Measurements from ENCODE around the gene SLC8A2. TPM values are rescaled to one million over a fixed set of nuclear protein-coding genes. Genes with fewer than 3 reads are reported as not detected.

The SLC8A2 gene
- total and polyA plus RNA-seq, 2 donors (not counting 1 experiment from before 2014, with no cell fraction given) = 0.07 TPM; not detected in 1

GRCh38 chr19:47490031-47490430 lies 18.3 kb upstream of the SLC8A2 start:
- peaks cover 25 to 29% of the 10 kb centered on the region in 2 donors for H3K4me1 ChIP-seq (ENCODE audit: control insufficient read depth in 2 of 2, insufficient read depth in 2 of 2, low read length in 2 of 2)
- intact Hi-C loops (cut with micrococcal nuclease) = no loop called here
- ChIA-PET POLR2A (no interaction called here), CTCF (no interaction called here)
- H2AFZ ChIP-seq (ENCODE audit: insufficient read depth, low read depth, low read length, poor library complexity, severe bottlenecking) = no peak overlapping the region
- no peaks in the 10 kb centered on the region for H4K20me1 ChIP-seq (ENCODE audit: control insufficient read depth, insufficient read depth, low read length, poor library complexity, severe bottlenecking)
- no peak overlapping the region for H3K9ac ChIP-seq (ENCODE audit: low read length)
- peaks cover 3% of the 10 kb centered on the region for H3K79me2 ChIP-seq (ENCODE audit: control insufficient read depth, insufficient read depth, low read length)
- Mint-ChIP-seq H3K27me3 (no peaks in the 10 kb centered on the region), H3K9me3 (ENCODE audit: insufficient read depth) (no peaks in the 10 kb centered on the region), H3K27ac (no peak overlapping the region), H3K4me3 (no peak overlapping the region), H3K4me1 (peaks cover 26% of the 10 kb centered on the region)
- 97% methylated on average over 6 of the region's 7 CpGs for WGBS (ENCODE audit: insufficient coverage)
- TF ChIP-seq EZH2 (IDR thresholded peaks at IDR 0.05; ENCODE audit: borderline replicate concordance, insufficient read depth, low read depth, low read length, poor library complexity, severe bottlenecking) = no peak
- no peak for TF ChIP-seq CTCF (IDR thresholded peaks at IDR 0.05)
- ATAC-seq (ENCODE audit: low read depth) (no peak), DNase-seq (no peak)
- no peaks in the 10 kb centered on the region for H3K9me3 ChIP-seq (ENCODE audit: control extremely low read depth in 1 of 3, control insufficient read depth in 2 of 3, insufficient read depth in 1 of 3, low read length in 2 of 3)
- H3K4me3 ChIP-seq (ENCODE audit: control extremely low read depth in 1 of 5, extremely low read depth in 1 of 5, insufficient read depth in 1 of 5, low read depth in 2 of 5, low read length in 4 of 5) = no peak overlapping the region
- no peak overlapping the region for H3K4me2 ChIP-seq (replicated peaks; ENCODE audit: low read depth, low read length, poor library complexity, severe bottlenecking)
- peaks cover 0 to 17% of the 10 kb centered on the region in 2 experiments for H3K36me3 ChIP-seq (replicated peaks in 1 of 2; ENCODE audit: control extremely low read depth in 1 of 2, control insufficient read depth in 1 of 2, extremely low read depth in 1 of 2, insufficient read depth in 2 of 2, low read length in 1 of 2)
- H3K27me3 ChIP-seq (replicated peaks in 1 of 4; ENCODE audit: control extremely low read depth in 1 of 4, control insufficient read depth in 3 of 4, insufficient read depth in 4 of 4, low read length in 3 of 4) = no peaks in the 10 kb centered on the region
- H3K27ac ChIP-seq (ENCODE audit: low read length in 2 of 2) = no peak overlapping the region

- POLR2A ChIA-PET = interaction anchor here (0.6 kb wide), 1 partner anchor 110 kb away, joined by 4 read pairs; no protein-coding TSS in a partner anchor
- H3K9ac ChIP-seq (ENCODE audit: low read length) = no peak overlapping the region
These were observed 17.6 kb upstream of the SLC8A2 start for GRCh38 chr19:47489072-47489914.

More at GRCh38 chr19:47489072-47489914, 17.6 kb upstream of the SLC8A2 start:
- 93% methylated on average over 9 of the region's 17 CpGs for WGBS (ENCODE audit: insufficient coverage)
- ATAC-seq (ENCODE audit: low read depth) (no peak), DNase-seq (no peak)
- CTCF ChIA-PET = interaction anchor here (0.7 kb wide), 1 partner anchor 9 kb away, joined by 3 read pairs; no protein-coding TSS in a partner anchor
- Histone ChIP-seq H3K4me3 (ENCODE audit: control extremely low read depth in 1 of 5, extremely low read depth in 1 of 5, insufficient read depth in 1 of 5, low read depth in 2 of 5, low read length in 4 of 5) (no peak overlapping the region), H3K27ac (ENCODE audit: low read length in 2 of 2) (no peak overlapping the region), H3K4me2 (replicated peaks; ENCODE audit: low read depth, low read length, poor library complexity, severe bottlenecking) (no peak overlapping the region), H3K79me2 (ENCODE audit: control insufficient read depth, insufficient read depth, low read length) (peaks cover 3% of the 10 kb centered on the region), H3K9me3 (ENCODE audit: control extremely low read depth in 1 of 3, control insufficient read depth in 2 of 3, insufficient read depth in 1 of 3, low read length in 2 of 3) (no peaks in the 10 kb centered on the region), H4K20me1 (ENCODE audit: control insufficient read depth, insufficient read depth, low read length, poor library complexity, severe bottlenecking) (no peaks in the 10 kb centered on the region), H2AFZ (ENCODE audit: insufficient read depth, low read depth, low read length, poor library complexity, severe bottlenecking) (no peak overlapping the region), H3K27me3 (replicated peaks in 1 of 4; ENCODE audit: control extremely low read depth in 1 of 4, control insufficient read depth in 3 of 4, insufficient read depth in 4 of 4, low read length in 3 of 4) (no peaks in the 10 kb centered on the region), H3K36me3 (replicated peaks in 1 of 2; ENCODE audit: control extremely low read depth in 1 of 2, control insufficient read depth in 1 of 2, extremely low read depth in 1 of 2, insufficient read depth in 2 of 2, low read length in 1 of 2) (peaks cover 0 to 17% of the 10 kb centered on the region in 2 experiments), H3K4me1 (ENCODE audit: control insufficient read depth in 2 of 2, insufficient read depth in 2 of 2, low read length in 2 of 2) (peaks cover 30 to 36% of the 10 kb centered on the region in 2 donors)
- Mint-ChIP-seq H3K9me3 (ENCODE audit: insufficient read depth) (no peaks in the 10 kb centered on the region), H3K27ac (no peak overlapping the region), H3K4me1 (peaks cover 29% of the 10 kb centered on the region), H3K4me3 (no peak overlapping the region), H3K27me3 (no peaks in the 10 kb centered on the region)
- intact Hi-C loops (cut with micrococcal nuclease) = loop anchor here (10.0 kb wide), 1 partner anchor 116 kb away; the partner anchor contains the start of gene BICRA
- no peak for TF ChIP-seq CTCF (IDR thresholded peaks at IDR 0.05)
- TF ChIP-seq EZH2 (IDR thresholded peaks at IDR 0.05; ENCODE audit: borderline replicate concordance, insufficient read depth, low read depth, low read length, poor library complexity, severe bottlenecking) = no peak
